GM12878 (cell line): ENCODE data around the gene USP4.

Experiments used
- ATF7 ChIP-seq: fragments of 450-650 bp; IDR thresholded peaks from 2 replicates; pipeline ENCODE4 v1.6.1; 2016; ENCODE audit warnings: low read depth, mild to moderate bottlenecking
- BCL11A ChIP-seq: IDR thresholded peaks from 2 replicates; pipeline ENCODE4 v1.6.1; 2011; ENCODE audit warnings: low read depth, low read length
- CTCF ChIP-seq, 3 experiments: IDR thresholded peaks in 2 of 3; conservative IDR thresholded peaks in 1 of 3; 2 replicates each; pipeline ENCODE4 v1.5.1; 2011; ENCODE audit warnings: low read depth in 3 of 3, low read length in 3 of 3, mild to moderate bottlenecking in 3 of 3, control low read depth in 2 of 3, moderate library complexity in 2 of 3, inconsistent platforms in 1 of 3, mixed read lengths in 1 of 3; ENCODE audit not compliant: control insufficient read depth in 2 of 3, insufficient read depth in 1 of 3; ENCODE audit errors: extremely low read depth in 1 of 3
- E2F8 ChIP-seq: fragments of 450-650 bp; IDR thresholded peaks from 2 replicates; pipeline ENCODE4 v1.6.1; 2018; ENCODE audit warnings: mild to moderate bottlenecking, low read depth, moderate library complexity; ENCODE audit not compliant: partially characterized antibody
- FOXM1 ChIP-seq: IDR thresholded peaks from 2 replicates; pipeline ENCODE4 v1.6.1; 2012; ENCODE audit warnings: low read depth, mild to moderate bottlenecking, inconsistent platforms, low read length, moderate library complexity
- POLR2A ChIP-seq: IDR thresholded peaks from 2 replicates; pipeline ENCODE4 v1.6.1; 2011; ENCODE audit warnings: low read depth, mild to moderate bottlenecking, low read length
- RBBP5 ChIP-seq: fragments of 200-600 bp; sonication (generic); conservative IDR thresholded peaks from 2 replicates; pipeline ENCODE4 v1.6.1; 2016
- SIN3A ChIP-seq: IDR thresholded peaks from 2 replicates; pipeline ENCODE4 v1.6.1; 2012; ENCODE audit warnings: low read depth, low read length, improper control_type of control experiment

GRCh38 chr3:49385617-49386016 lies 45.8 kb upstream of the USP4 start:
- no peak for TF ChIP-seq CTCF (IDR thresholded peaks at IDR 0.05 in 2 of 3, conservative IDR thresholded peaks at IDR 0.05 in 1 of 3; ENCODE audit: control insufficient read depth in 2 of 3, extremely low read depth in 1 of 3, insufficient read depth in 1 of 3, low read depth in 3 of 3, low read length in 3 of 3)
- no peak for TF ChIP-seq BCL11A
- no peak for TF ChIP-seq RBBP5
- TF ChIP-seq ATF7: no peak
- no peak for TF ChIP-seq FOXM1
- no peak for TF ChIP-seq E2F8
- TF ChIP-seq SIN3A: no peak
- TF ChIP-seq POLR2A: no peak
